HG02623 (cell line): ENCODE results near the gene F3.

ENCODE experiments used
- ATAC-seq: cut with Tn5 transposase; IDR thresholded peaks from one replicate; pipeline ENCODE4 v1.9.1; 2021; ENCODE audit warnings: moderate library complexity; ENCODE audit not compliant: unreplicated experiment

Gene F3

DNA sequence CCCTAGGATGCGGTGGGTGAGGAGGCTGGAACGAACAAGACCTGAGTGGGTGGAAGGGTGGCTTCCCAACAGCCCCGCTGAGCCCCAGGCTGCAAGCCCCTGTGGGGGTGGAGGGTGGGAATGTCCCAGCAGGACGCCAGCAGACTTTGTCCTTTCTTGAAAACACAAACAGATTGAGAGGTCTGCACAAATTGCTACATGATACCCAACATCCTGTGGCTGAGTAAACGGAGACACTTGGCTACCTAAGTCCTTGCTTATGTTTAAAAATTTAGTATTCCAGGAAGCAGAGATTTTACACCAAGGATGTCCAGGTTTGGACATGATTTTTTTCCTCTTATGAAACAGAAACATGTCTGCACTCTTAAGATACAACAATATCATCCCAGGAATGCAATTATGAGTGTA is 11.8 kb upstream of the F3 start:
- no peak for ATAC-seq

DNA sequence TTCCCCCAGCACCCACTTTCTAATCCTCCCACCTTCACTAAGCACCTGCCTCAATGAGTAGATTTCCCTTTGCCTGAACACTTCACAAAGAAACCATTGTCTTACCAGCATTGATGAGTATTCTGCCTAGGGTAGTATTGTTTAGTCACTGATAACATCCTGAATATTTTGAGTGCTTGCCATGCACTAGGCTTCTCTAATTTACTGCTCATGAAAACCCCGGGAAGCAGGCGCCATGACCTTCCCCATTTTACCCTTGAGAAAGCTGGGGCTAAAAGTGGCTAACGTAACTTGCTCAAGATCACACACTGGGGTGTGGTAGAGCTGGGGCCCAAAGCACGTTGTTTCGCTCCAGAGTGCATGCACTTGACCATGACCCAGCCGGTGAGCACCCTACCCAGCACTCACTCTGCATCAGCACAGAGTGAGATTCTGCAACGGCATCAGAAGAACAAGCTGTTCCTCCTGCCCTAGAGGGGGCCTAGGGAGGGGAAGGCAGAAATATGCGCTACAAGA is 10.6 kb upstream of the F3 start:
- ATAC-seq: no peak

DNA sequence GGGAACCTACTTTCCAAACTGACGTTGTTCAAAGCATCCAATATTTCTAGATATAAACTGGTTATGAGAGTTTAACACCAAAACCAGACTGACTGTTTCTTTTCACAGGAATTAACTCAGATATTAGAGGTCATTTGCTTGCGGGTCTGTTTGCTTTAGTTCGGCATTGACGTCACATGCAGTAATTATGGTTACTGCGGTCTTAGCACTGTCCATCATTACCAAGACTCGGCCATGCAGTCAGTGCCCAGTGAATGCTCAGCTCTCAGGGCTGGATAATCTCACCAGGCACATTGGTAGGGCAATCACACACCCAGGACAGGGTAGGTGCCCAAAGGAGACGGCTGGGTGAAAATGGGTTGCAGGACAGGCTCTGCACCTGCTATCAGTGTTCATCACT is 9.9 kb upstream of the F3 start:
- no peak for ATAC-seq

DNA sequence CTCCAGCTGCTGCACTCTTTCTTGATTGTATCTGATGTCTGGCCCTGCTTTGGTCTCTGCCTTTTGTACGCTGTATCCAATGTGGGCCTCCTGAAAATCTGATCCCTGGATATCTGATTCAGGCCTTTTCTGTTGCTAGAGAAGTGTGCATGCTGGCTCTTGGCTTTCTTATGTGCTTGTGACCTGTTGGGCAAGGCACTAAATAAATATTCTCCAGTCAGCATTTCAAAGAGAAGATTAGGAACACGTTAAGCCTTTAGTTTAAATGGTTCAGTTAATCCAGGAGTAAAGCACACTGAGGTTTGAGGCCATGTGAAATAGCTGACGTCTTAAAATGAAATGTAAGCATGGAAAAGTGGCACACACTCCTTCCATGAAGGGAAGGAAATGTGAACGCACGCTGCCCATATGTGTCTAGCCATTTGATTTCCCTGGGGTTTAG is 9.3 kb upstream of the F3 start:
- ATAC-seq: no peak

DNA sequence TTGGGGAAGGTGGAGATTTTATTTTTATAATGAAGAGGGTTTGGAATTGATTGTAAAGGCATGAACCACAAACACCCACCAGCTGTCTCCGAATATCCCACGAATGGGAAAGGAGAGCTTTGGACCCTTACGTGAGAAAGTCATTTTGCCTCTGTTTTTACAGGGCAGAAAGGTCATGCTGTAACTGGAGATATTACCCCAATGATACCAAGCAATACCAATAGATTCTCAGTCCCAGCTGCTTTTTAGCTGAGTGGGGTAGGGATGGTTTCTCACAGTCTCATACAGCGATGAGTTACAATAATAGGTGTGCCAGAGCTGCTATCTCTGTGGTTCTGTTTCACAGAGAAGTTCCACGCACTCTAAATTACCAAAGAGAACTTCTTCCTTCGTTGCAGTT is 8.8 kb upstream of the F3 start:
- ATAC-seq: no peak

DNA sequence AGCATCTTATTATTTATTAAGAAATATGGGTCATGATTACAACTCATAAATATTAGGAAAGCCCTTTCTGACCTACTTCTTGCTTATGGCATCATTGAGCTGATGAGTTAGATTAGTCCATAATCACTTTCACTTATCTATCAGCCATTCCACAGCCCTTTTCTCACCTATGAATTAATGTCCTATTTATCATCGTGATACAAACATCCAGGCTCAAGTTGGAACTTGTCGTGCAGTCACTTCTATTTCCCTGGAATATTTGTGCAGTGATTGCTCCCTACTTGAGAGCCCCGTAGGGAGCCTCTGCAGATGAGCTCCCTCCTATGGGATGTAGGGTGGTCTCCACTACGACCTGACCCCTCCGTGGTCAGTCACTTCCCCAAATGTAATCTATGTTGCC is 8.1 kb upstream of the F3 start:
- no peak for ATAC-seq

DNA sequence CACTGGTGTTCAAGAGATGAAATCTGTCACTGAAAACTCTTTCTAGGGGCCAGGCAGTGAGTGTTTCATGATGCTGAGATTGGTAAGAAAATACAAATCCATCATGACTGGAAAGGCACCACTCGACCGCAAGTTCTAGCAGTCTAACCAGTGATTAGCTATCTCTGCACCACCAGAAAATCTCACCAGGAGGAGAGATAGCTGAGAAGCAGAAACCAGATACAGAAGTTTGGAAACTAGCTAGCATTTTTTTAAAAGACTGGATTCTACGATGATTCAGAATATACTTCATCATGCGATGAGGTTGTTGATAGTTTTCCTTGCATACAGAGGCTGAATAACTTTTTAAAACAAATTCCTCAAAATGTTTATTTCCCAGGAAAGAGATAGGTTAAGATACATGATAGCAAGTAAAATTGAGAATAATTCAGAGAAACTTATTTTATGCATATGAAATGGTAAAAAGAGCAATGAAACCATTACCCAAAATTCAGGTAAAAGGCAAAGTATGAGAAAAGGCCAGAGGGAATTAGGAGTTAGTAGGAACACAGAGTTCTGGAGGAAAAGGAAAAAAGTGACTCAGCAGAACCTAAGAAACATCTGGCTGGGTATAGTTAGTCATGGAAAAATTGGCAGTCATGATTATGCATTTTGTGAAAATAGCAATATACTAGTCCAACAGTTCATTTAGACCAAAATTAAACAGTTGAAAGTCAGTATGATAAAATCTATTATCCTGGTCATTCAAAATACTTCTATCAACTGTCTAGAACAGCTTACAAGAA is 3.3 kb upstream of the F3 start:
- ATAC-seq: no peak

DNA sequence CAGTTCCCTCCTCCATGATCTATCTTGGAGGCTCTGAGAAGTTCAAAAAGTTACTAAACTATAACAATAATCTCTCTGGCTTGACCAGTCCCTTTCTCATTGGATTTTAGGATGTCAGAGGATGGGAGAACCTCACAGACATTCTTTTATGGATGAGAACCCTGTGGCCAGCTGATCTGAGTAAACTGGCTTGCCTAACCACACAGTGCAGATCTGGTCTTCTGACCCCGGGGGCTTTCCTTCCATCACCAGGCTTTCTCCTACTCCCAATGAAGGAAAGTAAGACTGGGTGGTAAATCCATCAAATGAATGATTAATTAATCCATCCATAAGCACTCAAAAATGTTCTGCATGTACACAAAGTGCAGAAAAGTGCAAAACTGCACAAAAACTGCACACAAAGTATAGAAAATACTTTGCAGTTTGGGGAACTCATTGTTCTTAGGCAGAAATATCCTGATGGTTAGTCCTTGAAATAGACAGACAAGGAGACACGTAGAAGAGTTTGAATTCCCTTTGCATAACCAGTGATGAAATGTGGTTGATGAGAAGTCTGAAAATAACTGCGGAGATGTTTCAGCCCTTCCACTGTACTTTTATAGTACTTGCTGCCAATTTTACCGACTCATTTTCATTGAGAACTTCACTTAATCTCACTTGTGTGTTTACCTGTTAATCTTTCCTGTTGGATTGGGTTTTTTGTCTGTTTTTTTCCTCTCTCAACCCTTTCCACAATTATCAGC is 2.5 kb upstream of the F3 start:
- no peak for ATAC-seq

DNA sequence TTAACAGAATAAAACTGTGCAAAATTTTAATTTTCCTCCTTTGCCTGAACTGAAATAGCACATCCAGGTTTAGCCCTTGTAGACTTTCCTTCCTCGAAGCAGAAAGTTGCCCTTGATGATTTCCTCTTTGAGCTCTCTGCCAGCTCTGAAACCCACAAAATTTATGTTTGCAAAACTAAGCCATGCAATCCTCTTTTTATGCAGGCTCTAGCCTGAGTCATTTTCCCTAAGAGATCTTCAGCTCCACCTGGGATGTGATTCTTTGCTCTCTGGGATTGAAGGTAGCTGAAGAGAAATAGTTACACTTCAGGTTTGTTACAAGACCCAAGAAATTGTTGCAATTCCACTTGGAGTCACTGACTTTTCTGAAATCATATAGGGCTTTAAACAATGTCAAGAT is 1.4 kb upstream of the F3 start:
- no peak for ATAC-seq

DNA sequence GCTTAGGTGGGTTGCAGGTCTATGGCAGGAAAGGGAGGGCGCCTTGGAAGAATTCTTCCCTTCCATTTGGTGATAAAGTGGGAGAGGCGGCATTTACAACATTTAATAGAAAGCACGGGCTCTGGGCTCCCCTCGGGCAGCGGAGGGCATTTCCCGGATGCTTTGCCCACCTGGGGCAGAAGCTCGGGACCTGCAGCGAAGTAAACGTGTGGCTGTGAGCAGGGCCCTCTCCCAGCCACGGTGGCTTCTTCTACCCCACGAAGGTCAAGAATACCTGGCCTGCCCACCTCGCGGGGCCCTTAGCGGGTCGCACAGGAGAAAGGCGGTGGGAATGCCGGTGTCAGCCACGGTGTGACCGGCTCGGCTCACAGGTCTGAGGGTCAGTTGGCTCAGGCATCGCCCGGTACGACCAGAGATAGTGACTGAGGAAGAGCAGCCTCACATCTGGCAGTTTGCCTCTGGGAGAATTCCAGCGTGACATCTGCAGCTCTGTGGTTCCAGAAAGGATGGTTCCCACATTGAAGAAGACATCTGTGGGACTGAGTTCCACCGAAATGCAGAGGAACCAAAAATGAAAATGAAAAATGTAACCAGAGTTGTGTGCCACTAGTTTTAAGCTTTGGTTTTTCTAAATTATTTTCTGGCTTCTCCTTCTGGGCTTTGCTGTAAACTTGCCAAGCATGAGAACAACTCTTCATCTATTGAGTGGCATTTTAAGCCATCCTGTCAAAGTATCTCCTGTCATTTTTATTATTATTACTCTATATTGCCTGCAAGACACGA is 720 bp upstream of the F3 start:
- peak; percentile 19 for ATAC-seq

DNA sequence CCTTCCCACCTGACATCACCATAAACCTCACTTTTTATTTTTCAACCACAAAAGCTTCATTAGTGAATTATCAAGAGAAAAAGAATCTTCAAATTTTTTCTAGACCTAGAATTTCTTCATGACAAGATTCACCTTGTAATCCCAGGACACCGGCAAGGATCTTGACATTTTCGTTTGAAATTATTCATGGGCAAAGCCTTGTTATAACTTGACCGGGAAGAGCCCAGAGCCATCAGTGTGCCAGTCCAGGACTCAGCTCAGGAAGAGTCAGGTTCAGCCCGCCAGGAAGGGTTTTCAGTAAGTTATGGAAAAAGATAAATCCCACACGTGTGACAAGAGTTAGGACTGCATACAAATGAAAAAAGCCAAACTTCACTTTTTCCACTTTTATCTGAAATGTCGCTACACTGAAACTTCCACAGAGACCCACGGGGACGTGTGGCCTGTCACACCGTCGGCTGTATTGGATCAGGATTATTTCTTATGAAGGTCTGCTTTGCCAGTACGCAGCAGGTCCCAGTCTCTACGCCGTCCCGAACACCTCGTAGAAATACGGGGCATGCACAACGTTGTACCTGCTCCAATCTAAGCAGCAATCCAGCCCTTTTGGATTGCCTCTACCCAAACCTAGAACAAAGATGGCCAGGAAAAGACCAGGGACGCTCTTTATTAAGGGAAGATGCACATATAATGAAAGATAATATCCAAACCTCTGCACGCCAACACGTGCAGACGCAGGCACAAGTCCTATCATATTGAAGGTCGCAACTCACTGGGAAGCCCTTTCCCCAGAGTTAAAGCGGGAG is 916 bp downstream of the F3 start:
- ATAC-seq: no peak

DNA sequence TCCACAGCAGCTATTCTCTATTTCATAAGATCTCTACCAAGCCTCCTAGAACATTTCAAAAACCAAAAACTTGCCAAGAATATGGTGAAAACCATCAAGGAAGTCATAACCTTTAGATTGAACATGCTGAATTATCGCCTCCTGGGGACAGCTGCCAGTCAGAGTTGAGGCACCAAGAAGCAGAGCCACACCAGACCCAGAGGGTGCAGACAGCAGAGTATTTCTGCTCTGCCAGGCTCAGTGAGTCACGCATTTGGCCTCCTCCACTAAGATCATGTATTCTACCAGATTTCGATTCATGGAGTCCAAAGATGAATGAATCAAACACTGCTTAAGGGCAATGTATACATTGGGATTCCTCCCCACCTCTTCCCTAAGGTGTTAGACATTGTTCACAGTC is 2.1 kb downstream of the F3 start:
- ATAC-seq: no peak

DNA sequence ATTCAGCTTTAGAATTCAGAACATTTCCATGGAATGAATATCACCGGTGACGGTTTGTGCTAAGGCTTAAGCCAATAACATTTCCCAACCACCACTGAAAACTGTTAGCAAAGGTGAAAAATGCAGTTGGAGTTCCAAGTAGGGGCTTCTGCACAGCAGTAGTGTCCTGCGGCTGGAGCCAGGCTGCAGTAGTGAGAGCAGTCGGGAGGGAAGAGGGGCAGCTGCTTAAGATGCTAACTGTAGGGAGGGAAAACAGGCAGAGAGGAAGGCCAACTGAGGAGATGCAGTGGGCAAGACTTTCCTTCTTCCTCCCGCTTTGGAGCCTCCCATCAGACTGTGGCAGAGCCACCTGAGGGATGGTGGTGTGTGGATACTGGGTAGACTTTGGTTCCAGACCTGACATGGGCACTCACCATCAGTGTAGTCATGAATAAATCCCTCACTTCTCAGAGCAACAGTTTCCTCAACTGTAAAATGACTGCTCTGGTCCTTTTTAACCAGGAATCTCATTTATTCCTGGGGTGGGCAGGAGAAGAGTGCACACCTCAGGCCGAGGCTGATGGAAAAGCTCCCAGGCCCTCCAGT is 3.2 kb downstream of the F3 start:
- ATAC-seq: no peak

DNA sequence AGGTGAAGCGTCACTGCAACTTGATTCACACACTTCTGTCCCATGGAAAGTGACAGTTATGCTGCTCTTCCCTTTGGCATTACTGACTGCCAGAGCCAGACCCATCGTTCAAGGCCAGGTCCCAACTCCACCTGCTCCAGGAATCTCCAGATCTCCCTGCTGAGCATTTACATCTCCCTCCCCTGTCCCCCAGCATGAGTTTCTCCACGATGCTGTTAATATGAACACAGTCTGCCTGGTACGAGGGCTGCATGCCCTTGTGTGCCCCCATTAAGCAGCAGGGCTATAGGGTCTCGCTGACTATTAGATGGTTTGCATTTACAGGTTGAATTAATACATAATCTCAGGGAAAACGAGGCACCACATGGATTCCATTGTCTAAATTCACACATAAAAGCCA is 4.3 kb downstream of the F3 start:
- no peak for ATAC-seq

DNA sequence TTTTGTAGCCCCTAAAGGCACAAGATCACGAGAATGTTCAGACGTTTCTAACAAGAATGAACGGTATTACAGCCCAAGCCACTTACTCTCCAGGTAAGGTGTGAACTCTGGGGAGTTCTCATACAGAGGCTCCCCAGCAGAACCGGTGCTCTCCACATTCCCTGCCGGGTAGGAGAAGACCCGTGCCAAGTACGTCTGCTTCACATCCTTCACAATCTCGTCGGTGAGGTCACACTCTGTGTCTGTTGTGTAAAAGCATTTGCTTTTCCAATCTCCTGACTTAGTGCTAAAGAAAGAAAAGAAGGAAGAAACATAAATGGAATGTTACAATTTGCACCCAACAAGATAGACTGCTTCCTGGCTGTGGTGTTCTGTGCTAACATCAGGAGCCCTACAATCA is 5.7 kb downstream of the F3 start:
- ATAC-seq: no peak

DNA sequence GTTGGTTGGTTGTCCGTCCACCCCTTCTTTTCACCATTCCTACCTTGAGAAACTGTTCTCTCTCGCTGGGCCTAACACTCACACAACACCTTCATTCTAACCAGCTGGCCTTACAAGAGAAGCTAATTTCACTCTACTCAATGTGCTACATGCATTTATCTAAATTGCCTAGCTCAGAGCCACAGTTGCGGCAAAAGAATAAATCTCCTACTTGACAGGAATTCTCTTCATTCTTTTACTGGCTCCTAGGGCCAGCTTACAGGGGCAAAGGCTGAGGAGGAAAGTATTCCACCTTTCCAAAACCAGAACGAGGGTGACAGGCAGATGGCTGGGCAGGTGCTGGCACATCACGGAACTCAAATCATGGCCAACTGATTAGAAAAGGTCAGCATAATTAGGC is 6.5 kb downstream of the F3 start:
- no peak for ATAC-seq

DNA sequence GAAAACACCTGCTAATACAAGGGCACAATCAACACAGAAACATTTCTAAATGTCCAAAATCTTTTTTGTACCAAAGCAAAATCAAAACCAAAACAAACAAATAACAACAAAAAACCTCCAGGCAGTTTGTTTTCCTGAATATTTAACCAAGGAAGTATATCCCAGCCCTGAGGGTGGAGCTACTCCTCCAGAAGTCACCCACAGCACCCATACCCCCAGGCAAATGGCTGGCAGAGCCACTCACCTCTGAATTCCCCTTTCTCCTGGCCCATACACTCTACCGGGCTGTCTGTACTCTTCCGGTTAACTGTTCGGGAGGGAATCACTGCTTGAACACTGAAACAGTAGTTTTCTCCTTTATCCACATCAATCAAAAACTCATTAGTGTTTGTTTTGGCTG is 9.5 kb downstream of the F3 start:
- no peak for ATAC-seq

DNA sequence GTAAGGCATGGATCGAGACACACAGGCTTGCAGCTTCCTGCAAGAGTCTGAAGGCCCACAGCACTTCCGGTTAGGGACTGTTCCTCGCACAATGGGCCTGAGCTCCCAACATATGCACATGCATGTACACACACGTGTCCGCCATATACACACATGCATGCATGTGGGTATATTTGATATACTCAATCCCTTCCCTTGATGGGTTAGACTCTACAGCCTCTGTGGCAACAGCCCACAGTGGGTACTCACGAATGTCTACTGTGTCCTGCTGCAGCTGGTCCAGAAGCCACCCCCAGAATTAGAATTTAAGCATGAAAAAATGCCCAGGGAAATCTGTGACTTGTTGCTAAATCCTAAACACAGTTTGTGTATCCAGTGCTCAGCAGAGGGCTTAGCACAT is 9.9 kb downstream of the F3 start:
- no peak for ATAC-seq

DNA sequence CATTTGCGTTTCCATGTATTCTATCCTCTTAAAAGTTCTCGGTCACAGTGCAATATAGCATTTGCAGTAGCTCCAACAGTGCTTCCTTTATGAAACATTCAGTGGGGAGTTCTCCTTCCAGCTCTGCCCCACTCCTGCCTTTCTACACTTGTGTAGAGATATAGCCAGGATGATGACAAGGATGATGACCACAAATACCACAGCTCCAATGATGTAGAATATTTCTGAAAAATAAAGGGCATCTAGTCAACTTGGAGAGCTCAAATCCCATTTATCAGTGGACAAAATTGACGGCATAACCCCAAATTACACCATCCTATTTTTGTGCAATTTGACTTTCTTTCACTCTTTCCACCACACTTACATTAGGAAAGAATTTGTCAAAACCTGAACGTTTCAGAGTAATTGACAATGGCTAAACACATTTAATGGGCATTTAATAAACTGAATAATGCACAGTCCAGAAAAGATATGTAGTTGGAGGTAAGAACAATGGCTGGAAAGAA is 11.1 kb downstream of the F3 start:
- ATAC-seq: no peak

DNA sequence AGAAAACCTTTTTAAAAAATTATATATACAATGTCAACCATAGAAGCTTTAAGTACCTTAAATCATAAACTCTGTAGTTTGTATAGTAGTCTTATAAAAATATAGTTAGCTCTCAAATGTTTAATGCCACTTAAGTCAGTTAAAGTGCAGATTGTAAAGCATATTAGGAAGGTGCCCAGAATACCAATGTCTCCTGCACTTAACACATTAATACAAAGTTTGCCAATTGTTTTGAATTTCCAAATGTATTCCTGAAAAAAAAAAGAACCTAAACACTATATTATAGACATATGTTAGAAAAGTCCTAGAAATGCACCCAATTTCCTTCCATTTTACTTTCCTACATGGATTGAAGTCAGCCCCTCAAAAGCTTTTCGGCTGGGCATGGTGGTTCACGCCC is 12.1 kb downstream of the F3 start:
- ATAC-seq: no peak
